AG09309 (cell line): Measurements from ENCODE around the gene ZNF821.
A peak's percentile ranks its signal among the peaks of the same experiment; 100 is the strongest.

Experiments
- DNase-seq: peaks from one replicate; pipeline ENCODE4 v3.0.0-alpha.2; 2010; ENCODE audit warnings: low read depth
- H3K4me3 ChIP-seq: 2 replicates; pipeline ENCODE4 v1.5.1; 2011; ENCODE audit warnings: mild to moderate bottlenecking, low read depth, low read length, moderate library complexity; ENCODE audit not compliant: control insufficient read depth
- TF ChIP-seq, protein P1 (sequence below): IDR thresholded peaks from 2 replicates; pipeline ENCODE4 v1.5.1; 2011; ENCODE audit warnings: mild to moderate bottlenecking, low read depth, low read length, inconsistent platforms; ENCODE audit not compliant: insufficient read depth, control insufficient read depth; ENCODE audit errors: missing control alignments

ZNF821 gene, protein sequence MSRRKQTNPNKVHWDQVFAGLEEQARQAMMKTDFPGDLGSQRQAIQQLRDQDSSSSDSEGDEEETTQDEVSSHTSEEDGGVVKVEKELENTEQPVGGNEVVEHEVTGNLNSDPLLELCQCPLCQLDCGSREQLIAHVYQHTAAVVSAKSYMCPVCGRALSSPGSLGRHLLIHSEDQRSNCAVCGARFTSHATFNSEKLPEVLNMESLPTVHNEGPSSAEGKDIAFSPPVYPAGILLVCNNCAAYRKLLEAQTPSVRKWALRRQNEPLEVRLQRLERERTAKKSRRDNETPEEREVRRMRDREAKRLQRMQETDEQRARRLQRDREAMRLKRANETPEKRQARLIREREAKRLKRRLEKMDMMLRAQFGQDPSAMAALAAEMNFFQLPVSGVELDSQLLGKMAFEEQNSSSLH

DNA sequence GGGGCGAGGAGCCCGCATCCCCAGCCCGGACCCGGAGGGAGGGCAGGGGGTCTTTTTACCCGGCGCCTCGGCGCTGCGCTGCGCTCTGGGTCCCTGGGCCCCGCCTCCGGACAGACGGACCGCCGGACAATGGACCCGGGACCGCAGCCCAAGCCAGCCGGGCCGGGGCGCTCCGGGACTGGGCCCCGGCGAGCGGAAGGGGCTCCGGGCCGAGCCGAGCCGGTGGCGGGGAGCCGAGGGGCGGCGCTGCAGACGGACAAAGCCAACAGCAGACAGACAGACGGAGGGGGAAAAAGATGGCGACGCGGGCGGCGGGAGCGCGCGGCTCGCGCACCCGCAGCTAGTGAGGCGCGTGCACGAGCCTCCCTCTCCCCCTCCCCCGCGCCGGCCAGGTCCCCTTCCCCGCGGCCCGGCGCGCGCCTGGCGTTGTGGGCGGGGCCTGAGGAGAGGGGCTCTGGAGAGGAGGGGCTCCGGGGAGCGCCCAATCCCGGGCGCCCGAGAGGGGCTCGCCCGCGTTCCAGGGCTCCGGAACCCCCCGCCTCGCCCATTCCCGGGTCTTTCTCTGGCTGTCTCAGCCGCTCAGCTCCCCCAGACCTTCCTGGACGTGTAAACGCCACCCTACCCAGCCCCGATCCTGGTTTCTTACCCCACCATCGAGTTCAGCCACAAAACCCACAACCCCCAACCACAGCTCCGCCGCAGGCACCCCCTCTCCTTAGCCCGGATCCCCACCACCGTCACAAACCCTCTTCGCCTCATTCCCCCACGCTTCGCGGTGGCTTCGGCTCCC lies at the start of gene ZNF821:
Gene ZNF821 (minus strand): TSS at position 334 of the 790 bp plus-strand sequence. CDS start 4,236 bp downstream, outside the sequence.
- peak within 1 kb of the TSS; percentile 77 for H3K4me3 ChIP-seq
- no peak for DNase-seq
- TF ChIP-seq, protein P1, sequence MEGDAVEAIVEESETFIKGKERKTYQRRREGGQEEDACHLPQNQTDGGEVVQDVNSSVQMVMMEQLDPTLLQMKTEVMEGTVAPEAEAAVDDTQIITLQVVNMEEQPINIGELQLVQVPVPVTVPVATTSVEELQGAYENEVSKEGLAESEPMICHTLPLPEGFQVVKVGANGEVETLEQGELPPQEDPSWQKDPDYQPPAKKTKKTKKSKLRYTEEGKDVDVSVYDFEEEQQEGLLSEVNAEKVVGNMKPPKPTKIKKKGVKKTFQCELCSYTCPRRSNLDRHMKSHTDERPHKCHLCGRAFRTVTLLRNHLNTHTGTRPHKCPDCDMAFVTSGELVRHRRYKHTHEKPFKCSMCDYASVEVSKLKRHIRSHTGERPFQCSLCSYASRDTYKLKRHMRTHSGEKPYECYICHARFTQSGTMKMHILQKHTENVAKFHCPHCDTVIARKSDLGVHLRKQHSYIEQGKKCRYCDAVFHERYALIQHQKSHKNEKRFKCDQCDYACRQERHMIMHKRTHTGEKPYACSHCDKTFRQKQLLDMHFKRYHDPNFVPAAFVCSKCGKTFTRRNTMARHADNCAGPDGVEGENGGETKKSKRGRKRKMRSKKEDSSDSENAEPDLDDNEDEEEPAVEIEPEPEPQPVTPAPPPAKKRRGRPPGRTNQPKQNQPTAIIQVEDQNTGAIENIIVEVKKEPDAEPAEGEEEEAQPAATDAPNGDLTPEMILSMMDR, result peak; percentile 40

DNA sequence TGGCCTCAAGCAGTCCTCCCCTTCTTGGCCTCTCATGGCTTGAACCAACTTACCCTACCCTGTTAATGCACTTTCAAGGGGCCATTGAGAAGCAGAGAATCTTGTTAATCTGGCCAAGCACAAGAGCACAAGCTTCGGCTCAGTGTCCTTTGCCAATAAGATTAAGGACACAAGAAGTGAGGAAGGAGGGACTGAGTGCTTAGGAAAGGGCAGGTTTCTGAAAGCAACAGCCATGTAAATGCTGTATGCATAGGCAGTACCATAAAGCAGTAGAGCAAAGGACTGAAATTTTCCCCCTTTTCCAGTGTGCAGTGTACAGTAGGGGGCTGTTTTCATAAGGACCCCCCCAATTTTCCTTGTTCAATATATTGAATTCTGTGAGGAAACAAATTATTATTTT lies 49.0 kb upstream of the ZNF821 start:
- no peak overlapping the region for H3K4me3 ChIP-seq
- no peak for DNase-seq
- TF ChIP-seq, protein P1, result no peak

DNA sequence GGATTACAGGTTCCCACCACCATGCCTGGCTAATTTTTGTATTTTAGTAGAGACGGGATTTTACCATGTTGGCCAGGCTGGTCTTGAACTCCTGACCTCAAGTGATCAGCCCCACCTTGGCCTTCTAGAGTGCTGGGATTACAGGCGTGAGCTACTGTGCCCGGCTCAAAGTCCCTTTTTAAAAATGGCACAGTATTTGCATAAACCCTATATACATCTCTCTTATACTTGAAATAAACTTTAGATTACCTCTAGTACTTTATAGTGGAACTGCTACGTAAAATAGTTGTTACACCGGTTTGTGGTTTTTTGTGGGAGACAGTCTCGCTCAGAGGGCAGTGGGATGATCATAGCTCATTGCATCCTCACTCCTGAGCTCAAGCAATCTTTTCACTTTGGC lies 47.6 kb upstream of the ZNF821 start:
- TF ChIP-seq, protein P1, result no peak
- H3K4me3 ChIP-seq, result no peak overlapping the region
- no peak for DNase-seq

DNA sequence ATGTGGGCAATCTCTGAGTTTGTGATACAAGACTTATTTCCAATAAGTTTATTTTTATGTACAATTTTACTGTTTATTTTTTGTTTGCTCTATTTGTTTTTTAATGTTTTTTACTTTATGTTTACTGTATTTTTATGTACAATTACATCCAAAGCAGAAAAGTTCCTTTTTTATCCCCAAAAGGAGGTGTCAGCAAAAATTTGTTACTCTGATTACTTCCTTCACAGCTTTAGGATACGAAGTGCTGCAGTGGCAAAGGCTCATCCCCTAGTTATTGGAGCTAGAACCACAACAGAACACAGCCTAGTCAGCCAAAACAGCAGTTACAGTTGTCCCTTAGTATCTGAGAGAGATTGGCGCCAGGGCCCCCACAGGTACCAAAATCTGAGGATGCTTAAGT lies 47.0 kb upstream of the ZNF821 start:
- TF ChIP-seq, protein P1, result no peak

DNA sequence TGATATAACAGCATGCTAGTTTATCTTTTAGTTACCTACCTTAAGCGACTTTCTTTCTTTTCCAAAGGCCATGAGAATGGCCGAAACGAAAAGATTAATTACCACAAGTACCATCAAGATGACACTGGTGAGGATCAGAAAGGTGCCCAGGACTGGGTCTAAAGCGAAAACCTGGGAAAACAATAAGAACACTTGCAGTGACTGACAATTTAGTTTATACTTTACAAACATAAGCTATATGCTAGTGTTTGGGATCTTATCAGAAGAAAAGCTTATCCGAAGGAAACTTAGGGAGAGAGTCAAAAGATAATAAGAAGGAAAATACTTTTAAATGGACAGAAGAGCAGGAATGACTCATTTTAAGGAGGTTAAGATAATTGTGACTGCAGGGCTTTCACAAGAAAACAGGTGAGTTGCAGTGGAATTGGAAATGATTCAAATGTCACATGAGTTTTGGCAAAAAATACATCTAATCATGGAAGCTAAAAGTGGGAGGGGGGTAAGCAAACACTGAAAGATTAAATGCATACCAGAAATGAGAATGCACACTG lies 46.1 kb upstream of the ZNF821 start:
- DNase-seq, result no peak
- H3K4me3 ChIP-seq, result no peak overlapping the region
- TF ChIP-seq, protein P1, result no peak

More for the DNA sequence above, 47.0 kb upstream of the ZNF821 start:
- DNase-seq, result no peak
- H3K4me3 ChIP-seq, result no peak overlapping the region

DNA sequence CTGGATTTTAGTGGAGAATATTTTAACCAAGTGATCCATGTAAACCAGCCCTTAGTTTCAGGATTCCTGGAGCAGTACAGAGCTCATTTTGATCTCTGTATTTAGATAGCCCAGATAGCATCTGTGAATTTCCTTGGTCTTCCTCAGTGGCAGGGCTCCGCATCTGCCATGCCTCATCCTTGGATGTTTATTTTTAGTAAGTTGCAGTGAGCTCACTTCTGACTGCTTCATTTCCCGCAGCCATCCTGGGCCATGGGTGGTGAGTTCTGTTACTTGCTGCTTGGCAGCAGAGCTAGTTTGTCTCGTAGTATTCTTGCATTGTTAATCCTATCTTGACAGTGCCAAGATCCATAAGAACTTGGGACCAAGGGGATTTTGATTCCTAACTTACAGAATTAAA lies 45.1 kb upstream of the ZNF821 start:
- H3K4me3 ChIP-seq, result no peak overlapping the region
- peak; percentile 39 for DNase-seq
- TF ChIP-seq, protein P1, result no peak
